ENCODE data around the gene TRMT1. TPM values are rescaled to one million over a fixed set of nuclear protein-coding genes. Genes with fewer than 3 reads are reported as not detected.
"Not testable (repeated sequence)": the region's sequence is repeated elsewhere in the genome, so short reads cannot be mapped to it uniquely, and the experiment has no call there.

Gene TRMT1
- total RNA-seq, 4 donors from 2014 or later, result 25.7 to 30.0 (median 28.7) TPM

GRCh38 chr19:13151605-13152355 is 35.2 kb upstream of the TRMT1 start:
- H3K4me3 ChIP-seq, result peak overlapping the region; percentile 94 to 96
- H3K9me3 ChIP-seq, result no peaks in the 10 kb centered on the region
- WGBS, 2 donors (ENCODE audit: low coverage in 1 of 2), result 1% methylated on average over 15 of the region's 71 CpGs; no CpG with 5 or more reads in 1 of the 2 donors
- H3K27ac ChIP-seq, result peak overlapping the region; percentile 98 to 100 (median 99)
- no peaks in the 10 kb centered on the region for H3K36me3 ChIP-seq
- no peaks in the 10 kb centered on the region for H3K27me3 ChIP-seq
- peak; percentile 73 for ATAC-seq
- peak; percentile 100 for TF ChIP-seq POLR2AphosphoS5 (IDR thresholded peaks at IDR 0.05)
- no peak for TF ChIP-seq EP300 (IDR thresholded peaks at IDR 0.05)
- peak; percentile 98 for TF ChIP-seq POLR2A (IDR thresholded peaks at IDR 0.05)
- TF ChIP-seq CTCF (IDR thresholded peaks at IDR 0.05), result peak in 2 of 4 experiments; percentile 24 to 32
- peaks cover 0 to 70% (median 23%) of the 10 kb centered on the region in 3 donors for H3K4me1 ChIP-seq

GRCh38 chr19:13150931-13151604 is 34.5 kb upstream of the TRMT1 start:
- WGBS, 2 donors (ENCODE audit: low coverage in 1 of 2), result 0% methylated on average over 4 to 6 of the region's 34 CpGs
- Histone ChIP-seq H3K27me3 (no peaks in the 10 kb centered on the region), H3K4me3 (peak overlapping the region; percentile 94 to 96), H3K4me1 (peaks cover 0 to 63% (median 20%) of the 10 kb centered on the region in 3 donors), H3K9me3 (no peaks in the 10 kb centered on the region), H3K27ac (peak overlapping the region; percentile 98 to 100 (median 99)), H3K36me3 (peaks cover 0 to 7% of the 10 kb centered on the region in 2 donors)
- ATAC-seq, result no peak
- peak in 1 of 4 experiments; percentile 28 for TF ChIP-seq CTCF (IDR thresholded peaks at IDR 0.05)
- TF ChIP-seq POLR2AphosphoS5 (IDR thresholded peaks at IDR 0.05), result no peak

- Histone ChIP-seq H3K36me3 (peaks cover 0 to 11% of the 10 kb centered on the region in 2 donors), H3K27ac (peak within 1 kb of the TSS; percentile 98 to 100 (median 99)), H3K4me1 (peaks cover 0 to 56% (median 12%) of the 10 kb centered on the region in 3 donors), H3K27me3 (no peaks in the 10 kb centered on the region), H3K9me3 (no peaks in the 10 kb centered on the region), H3K4me3 (peak within 1 kb of the TSS; percentile 94 to 96)
- 0% methylated on average over 8 of the region's 51 CpGs; no CpG with 5 or more reads in 1 of the 2 donors for WGBS, 2 donors (ENCODE audit: low coverage in 1 of 2)
- TF ChIP-seq EP300 (IDR thresholded peaks at IDR 0.05) (no peak), CTCF (IDR thresholded peaks at IDR 0.05) (peak in 3 of 4 experiments; percentile 65 to 79 (median 68)), POLR2A (IDR thresholded peaks at IDR 0.05) (peak; percentile 77 to 82), POLR2AphosphoS5 (IDR thresholded peaks at IDR 0.05) (peak; percentile 95)
- peak; percentile 71 for ATAC-seq
These were observed 33.8 kb upstream of the TRMT1 start, which contains the start of the genes IER2 and STX10 for GRCh38 chr19:13150187-13150930. Gene IER2 (plus strand): TSS chr19:13150411. CDS start chr19:13153187, 2,776 bp downstream. Gene STX10 (minus strand): TSS chr19:13150375. CDS start chr19:13150173, 202 bp downstream.

- peaks cover 0 to 17% of the 10 kb centered on the region in 2 donors for H3K36me3 ChIP-seq
- WGBS, 2 donors (ENCODE audit: low coverage in 1 of 2), result 0% methylated on average over 1 of the region's 46 CpGs; no CpG with 5 or more reads in 1 of the 2 donors
- peaks cover 0 to 50% (median 7%) of the 10 kb centered on the region in 3 donors for H3K4me1 ChIP-seq
- peak; percentile 4 for ATAC-seq
- peak overlapping the region; percentile 94 to 96 for H3K4me3 ChIP-seq
- no peaks in the 10 kb centered on the region for H3K27me3 ChIP-seq
- no peak for TF ChIP-seq EP300 (IDR thresholded peaks at IDR 0.05)
- TF ChIP-seq POLR2A (IDR thresholded peaks at IDR 0.05), result no peak
- TF ChIP-seq CTCF (IDR thresholded peaks at IDR 0.05), result no peak
- TF ChIP-seq POLR2AphosphoS5 (IDR thresholded peaks at IDR 0.05), result no peak
- peak overlapping the region; percentile 98 to 100 (median 99) for H3K27ac ChIP-seq
- H3K9me3 ChIP-seq, result no peaks in the 10 kb centered on the region
These were observed 33.2 kb upstream of the TRMT1 start for GRCh38 chr19:13149628-13150186.

- peak overlapping the region in 3 of 4 donors; percentile 98 to 100 (median 99) for H3K27ac ChIP-seq
These were observed 32.7 kb upstream of the TRMT1 start for GRCh38 chr19:13149173-13149627.

More at GRCh38 chr19:13149173-13149627, 32.7 kb upstream of the TRMT1 start:
- 23% methylated on average over 5 of the region's 17 CpGs; no CpG with 5 or more reads in 1 of the 2 donors for WGBS, 2 donors (ENCODE audit: low coverage in 1 of 2)
- H3K27me3 ChIP-seq, ATAC-seq, H3K9me3 ChIP-seq: not testable (repeated sequence)
- Histone ChIP-seq H3K36me3 (peaks cover 0 to 22% of the 10 kb centered on the region in 2 donors), H3K4me1 (peaks cover 0 to 44% (median 7%) of the 10 kb centered on the region in 3 donors), H3K4me3 (peak overlapping the region; percentile 94 to 96)

Data from gastroesophageal sphincter (tissue), 4 donors.